Gastrocnemius medialis (tissue), 4 donors: ENCODE measurements around the gene DDX51. TPM values are rescaled to one million over a fixed set of nuclear protein-coding genes. Genes with fewer than 3 reads are reported as not detected.

Experiments used
- ATAC-seq, 2 donors: fragments of 150-250 bp; one replicate each; pipeline ENCODE4 v1.9.1; 2016
- DNase-seq, 2 donors: peaks; one replicate each; pipeline ENCODE4 v3.0.0-alpha.2; 2019
- H3K27ac ChIP-seq, 4 donors: fragments of 200-600 bp; sonication (generic); 1 replicate in 1 of 4; 2 replicates in 3 of 4; pipeline ENCODE4 v1.5.1; 2016 to 2018; ENCODE audit warnings: mild to moderate bottlenecking in 2 of 4, moderate library complexity in 1 of 4
- H3K27me3 ChIP-seq, 3 donors: fragments of 200-600 bp; sonication (generic) in 2 of 3; 1 replicate in 1 of 3; 2 replicates in 2 of 3; pipeline versions ENCODE4 v1.5.1 to v1.6.0; 2016 to 2019; ENCODE audit warnings: mild to moderate bottlenecking in 1 of 3, moderate library complexity in 1 of 3
- H3K36me3 ChIP-seq, 2 donors: fragments of 200-600 bp; sonication (generic) in 1 of 2; one replicate each; pipeline ENCODE4 v1.5.1; 2017 to 2018
- H3K4me1 ChIP-seq, 2 donors: fragments of 200-600 bp; sonication (generic) in 1 of 2; one replicate each; pipeline ENCODE4 v1.5.1; 2016 to 2017; ENCODE audit warnings: mild to moderate bottlenecking in 2 of 2
- H3K4me3 ChIP-seq, 4 donors: fragments of 200-600 bp; sonication (generic) in 3 of 4; 1 replicate in 1 of 4; 2 replicates in 3 of 4; pipeline ENCODE4 v1.5.1; 2016 to 2019; ENCODE audit warnings: mild to moderate bottlenecking in 2 of 4
- H3K9me3 ChIP-seq, 3 donors: fragments of 200-600 bp; sonication (generic) in 2 of 3; 1 replicate in 1 of 3; 2 replicates in 2 of 3; pipeline ENCODE4 v1.5.1; 2016 to 2019
- POLR2A ChIP-seq, 2 donors: fragments of 450-650 bp; IDR thresholded peaks; one replicate each; pipeline ENCODE4 v1.6.1; 2017; ENCODE audit warnings: antibody characterized with exemption in 2 of 2, mild to moderate bottlenecking in 2 of 2, moderate library complexity in 2 of 2
- in situ Hi-C, 4 donors: fragments of 200-750 bp; cut with MboI; loops; one replicate each; pipeline versions ENCODE4 v1.15.0 to v1.8.0; 2017; ENCODE audit warnings: low sequenced_read_pairs in 4 of 4
- intact Hi-C: fragments of 100-400 bp; cut with DNase I; formaldehyde crosslinking; loops from one replicate; pipeline ENCODE4 v1.15.1; 2023; ENCODE audit warnings: low total_unique reads
- total RNA-seq, 4 donors: library from RNA; depleted of rRNA; stranded (reverse); fragments of >200 nt; gene quantifications; one replicate each; pipeline versions ENCODE4 v1.1.0 to v1.2.3, GENCODE V29; 2016
- TF ChIP-seq, protein P1 (sequence below), 5 experiments: fragments of 450-650 bp in 3 of 5; fragments of 200-600 bp in 2 of 5; sonication (generic) in 2 of 5; IDR thresholded peaks in 4 of 5; conservative IDR thresholded peaks in 1 of 5; 1 replicate in 4 of 5; 2 replicates in 1 of 5; pipeline ENCODE4 v1.5.1; 2016 to 2019; ENCODE audit warnings: antibody characterized with exemption in 5 of 5, mild to moderate bottlenecking in 3 of 5, moderate library complexity in 3 of 5

DDX51 gene
- total RNA-seq, 4 donors from 2014 or later: 5.8 to 7.8 (median 6.5) TPM

- intact Hi-C loops (loop anchor here (2.0 to 10.0 kb wide), 5 partner anchors 60 to 1270 kb away; partner anchors contain the start of genes FBRSL1, PUS1, RAN and SFSWAP), in situ Hi-C loops (no loop called here)
- DNase-seq (no peak), ATAC-seq (peak in 1 of 2 donors; percentile 5)
- Histone ChIP-seq H3K27ac (peak overlapping the region; percentile 83 to 96 (median 94)), H3K36me3 (peaks cover 0 to 44% of the 10 kb centered on the region in 2 donors), H3K27me3 (no peaks in the 10 kb centered on the region), H3K4me1 (peaks cover 17 to 22% of the 10 kb centered on the region in 2 donors), H3K4me3 (peak overlapping the region; percentile 95 to 97 (median 96)), H3K9me3 (no peaks in the 10 kb centered on the region)
- TF ChIP-seq, protein P1, sequence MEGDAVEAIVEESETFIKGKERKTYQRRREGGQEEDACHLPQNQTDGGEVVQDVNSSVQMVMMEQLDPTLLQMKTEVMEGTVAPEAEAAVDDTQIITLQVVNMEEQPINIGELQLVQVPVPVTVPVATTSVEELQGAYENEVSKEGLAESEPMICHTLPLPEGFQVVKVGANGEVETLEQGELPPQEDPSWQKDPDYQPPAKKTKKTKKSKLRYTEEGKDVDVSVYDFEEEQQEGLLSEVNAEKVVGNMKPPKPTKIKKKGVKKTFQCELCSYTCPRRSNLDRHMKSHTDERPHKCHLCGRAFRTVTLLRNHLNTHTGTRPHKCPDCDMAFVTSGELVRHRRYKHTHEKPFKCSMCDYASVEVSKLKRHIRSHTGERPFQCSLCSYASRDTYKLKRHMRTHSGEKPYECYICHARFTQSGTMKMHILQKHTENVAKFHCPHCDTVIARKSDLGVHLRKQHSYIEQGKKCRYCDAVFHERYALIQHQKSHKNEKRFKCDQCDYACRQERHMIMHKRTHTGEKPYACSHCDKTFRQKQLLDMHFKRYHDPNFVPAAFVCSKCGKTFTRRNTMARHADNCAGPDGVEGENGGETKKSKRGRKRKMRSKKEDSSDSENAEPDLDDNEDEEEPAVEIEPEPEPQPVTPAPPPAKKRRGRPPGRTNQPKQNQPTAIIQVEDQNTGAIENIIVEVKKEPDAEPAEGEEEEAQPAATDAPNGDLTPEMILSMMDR (IDR thresholded peaks at IDR 0.05 in 4 of 5, conservative IDR thresholded peaks at IDR 0.05 in 1 of 5): no peak
- TF ChIP-seq POLR2A (IDR thresholded peaks at IDR 0.05): no peak
These were observed 670 bp upstream of the DDX51 start for GRCh38 chr12:132144810-132145168.

GRCh38 chr12:132143336-132144071 lies 615 bp downstream of the DDX51 start:
- peak overlapping the region; percentile 95 to 97 (median 96) for H3K4me3 ChIP-seq
- TF ChIP-seq POLR2A (IDR thresholded peaks at IDR 0.05): no peak
- in situ Hi-C loops (no loop called here), intact Hi-C loops (loop anchor here (2.0 to 10.0 kb wide), 5 partner anchors 59 to 1269 kb away; partner anchors contain the start of genes FBRSL1, PUS1, RAN and SFSWAP)
- no peaks in the 10 kb centered on the region for H3K9me3 ChIP-seq
- ATAC-seq (peak in 1 of 2 donors; percentile 6), DNase-seq (peak in 1 of 2 donors; percentile 11)
- H3K27me3 ChIP-seq: no peaks in the 10 kb centered on the region
- peak overlapping the region; percentile 58 to 94 (median 88) for H3K27ac ChIP-seq
- peaks cover 0 to 57% of the 10 kb centered on the region in 2 donors for H3K36me3 ChIP-seq
- peaks cover 17 to 22% of the 10 kb centered on the region in 2 donors for H3K4me1 ChIP-seq

- intact Hi-C loops (loop anchor here (5.0 to 10.0 kb wide), 4 partner anchors 218 to 1268 kb away; partner anchors contain the start of genes FBRSL1, PUS1, RAN and SFSWAP), in situ Hi-C loops (no loop called here)
- Histone ChIP-seq H3K4me1 (peaks cover 17 to 22% of the 10 kb centered on the region in 2 donors), H3K9me3 (no peaks in the 10 kb centered on the region), H3K36me3 (peaks cover 0 to 60% of the 10 kb centered on the region in 2 donors), H3K27me3 (no peaks in the 10 kb centered on the region), H3K27ac (no peak overlapping the region), H3K4me3 (peak overlapping the region; percentile 95 to 97 (median 96))
- no peak for DNase-seq
- no peak for TF ChIP-seq POLR2A (IDR thresholded peaks at IDR 0.05)
- TF ChIP-seq, protein P1 (IDR thresholded peaks at IDR 0.05 in 4 of 5, conservative IDR thresholded peaks at IDR 0.05 in 1 of 5): no peak
- ATAC-seq: no peak
These were observed 1.3 kb downstream of the DDX51 start for GRCh38 chr12:132142679-132143335.

DNA sequence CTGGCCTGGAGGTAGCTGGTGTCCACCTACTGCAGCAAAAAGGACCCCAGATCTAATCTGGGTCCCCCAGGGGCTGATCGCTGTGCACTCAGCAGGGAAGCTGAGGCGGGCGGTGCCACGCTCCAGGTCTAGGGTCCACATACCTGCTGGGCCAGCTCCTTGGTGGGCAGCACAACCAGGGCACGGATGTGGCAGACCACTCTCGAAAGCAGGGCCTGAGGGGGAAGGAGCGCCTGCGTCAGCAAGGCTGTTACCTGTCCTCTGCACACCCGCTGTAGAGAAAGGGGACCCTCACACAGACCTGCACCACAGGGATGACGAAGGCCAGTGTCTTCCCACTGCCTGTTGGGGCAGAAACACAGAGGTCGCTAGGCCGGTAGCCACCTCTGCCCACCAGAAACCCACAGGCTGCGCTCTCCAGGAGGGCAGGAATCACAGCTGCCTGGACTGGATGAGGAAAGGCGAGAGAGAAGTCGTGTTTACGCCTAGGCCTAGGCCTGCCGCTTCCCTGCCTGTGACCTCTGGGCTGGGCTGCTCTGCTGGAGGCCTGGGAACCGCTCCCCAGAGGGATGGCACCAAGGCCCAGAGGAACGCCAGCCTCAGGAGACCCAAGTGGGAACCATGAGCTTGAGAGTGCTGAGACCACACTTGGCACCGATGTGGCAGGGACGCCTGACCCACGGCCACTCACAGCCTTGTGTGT lies 2.0 kb downstream of the DDX51 start:
- Histone ChIP-seq H3K36me3 (peaks cover 0 to 54% of the 10 kb centered on the region in 2 donors), H3K4me3 (no peak overlapping the region), H3K4me1 (peaks cover 17 to 22% of the 10 kb centered on the region in 2 donors), H3K27me3 (no peaks in the 10 kb centered on the region), H3K9me3 (no peaks in the 10 kb centered on the region), H3K27ac (no peak overlapping the region)
- in situ Hi-C loops: no loop called here
- ATAC-seq: no peak
- TF ChIP-seq POLR2A (IDR thresholded peaks at IDR 0.05): no peak
- TF ChIP-seq, protein P1 (IDR thresholded peaks at IDR 0.05 in 4 of 5, conservative IDR thresholded peaks at IDR 0.05 in 1 of 5): no peak
- intact Hi-C loops: loop anchor here (5.0 to 10.0 kb wide), 4 partner anchors 217 to 1267 kb away; partner anchors contain the start of genes FBRSL1, PUS1, RAN and SFSWAP
- DNase-seq: no peak
